Measurements from ENCODE around the gene LRRC51.

GRCh38 chr11:72066855-72067254, 13.8 kb upstream of the LRRC51 start:
- TF ChIP-seq POLR2A (IDR thresholded peaks at IDR 0.05), result no peak
- TF ChIP-seq CTCF (IDR thresholded peaks at IDR 0.05), result no peak
